Spinal cord (tissue), 10 donors: Measurements from ENCODE around the gene DUSP7. TPM values are rescaled to one million over a fixed set of nuclear protein-coding genes. Genes with fewer than 3 reads are reported as not detected.

Source experiments
- DNase-seq, 6 donors: peaks; one replicate each; pipeline versions ENCODE4 v3.0.0 to v3.0.0-alpha.2; 2013 to 2015; ENCODE audit warnings: low spot score in 6 of 6, low read depth in 4 of 6
- H3K27ac ChIP-seq: one replicate; pipeline ENCODE4 v1.5.1; 2013; ENCODE audit warnings: low read depth, low read length, control low read depth
- H3K27me3 ChIP-seq: one replicate; pipeline ENCODE4 v1.6.1; 2013; ENCODE audit warnings: low read length; ENCODE audit not compliant: control insufficient read depth, insufficient read depth
- H3K36me3 ChIP-seq: one replicate; pipeline ENCODE4 v1.6.1; 2013; ENCODE audit warnings: low read length; ENCODE audit not compliant: control insufficient read depth, insufficient read depth
- H3K4me1 ChIP-seq: one replicate; pipeline ENCODE4 v1.6.1; 2013; ENCODE audit warnings: low read length; ENCODE audit not compliant: control insufficient read depth, insufficient read depth
- H3K4me3 ChIP-seq: one replicate; pipeline ENCODE4 v1.5.1; 2013; ENCODE audit warnings: low read depth, low read length, control low read depth
- H3K9me3 ChIP-seq: one replicate; pipeline ENCODE4 v1.6.1; 2013; ENCODE audit warnings: low read length; ENCODE audit not compliant: control insufficient read depth, insufficient read depth
- WGBS: methylation state at CpG from one replicate; pipeline ENCODE4 v1.1.5; 2013; ENCODE audit warnings: missing lambda C conversion rate; ENCODE audit not compliant: insufficient coverage; 5-methylcytosine and 5-hydroxymethylcytosine counted together
- polyA plus RNA-seq, 2 donors: library from polyadenylated mRNA; unstranded; fragments of 120-200 nt; gene quantifications; one replicate each; pipeline ENCODE4 v1.2.1, GENCODE V29; 2013; ENCODE audit not compliant: insufficient read length in 2 of 2
- total RNA-seq, 2 donors: library from RNA; depleted of rRNA in 1 of 2; stranded (reverse); fragments of 120-200 nt in 1 of 2; fragments of >200 nt in 1 of 2; gene quantifications; one replicate each; pipeline versions ENCODE4 v1.2.3 to v1.2.4, GENCODE V29; 2013 to 2014
- donor health status: healthy.

Gene DUSP7
- total and polyA plus RNA-seq, 4 donors = 9.2 to 29.6 (median 21.1) TPM

DNA sequence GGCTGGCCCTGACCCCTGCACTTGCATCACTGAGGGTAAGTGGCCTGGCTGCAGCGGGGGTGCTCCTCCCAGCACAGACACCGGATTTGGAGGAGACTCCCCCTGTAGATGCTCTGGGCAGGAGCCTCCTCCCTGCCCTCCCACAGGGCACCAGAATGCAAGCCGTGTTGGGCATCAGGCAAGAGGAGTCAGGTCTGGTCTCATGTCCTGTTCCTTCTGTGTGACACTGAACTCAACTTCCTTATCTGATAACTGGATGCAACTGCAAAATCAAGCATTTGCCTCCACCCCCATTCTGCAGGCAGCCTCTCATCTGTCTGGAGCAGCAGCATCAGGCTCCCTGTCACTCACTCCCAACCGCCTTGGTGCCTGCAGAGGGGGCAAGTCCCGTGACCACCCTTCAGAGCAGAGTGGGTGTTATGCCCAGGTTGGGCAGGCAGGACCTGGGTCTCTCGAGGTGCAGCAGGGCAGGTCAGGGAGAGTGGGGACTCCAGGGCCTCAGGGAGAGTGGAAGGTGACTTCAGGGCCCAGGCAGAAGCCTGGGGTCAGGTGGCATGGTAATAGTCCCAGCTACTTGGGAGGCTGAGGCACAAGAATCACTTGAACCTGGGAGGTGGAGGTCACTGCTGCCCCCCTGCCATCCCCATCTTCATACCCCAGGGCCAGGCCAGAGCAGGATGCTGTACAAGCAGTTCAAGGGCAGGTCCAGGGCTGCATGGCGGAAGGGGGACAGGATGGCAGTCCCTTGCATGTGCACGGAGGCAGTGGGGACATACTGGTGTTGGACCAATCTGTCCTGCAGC lies 50.2 kb downstream of the DUSP7 start:
- 55% methylated on average over 8 of the region's 8 CpGs for WGBS
- H3K27ac ChIP-seq = no peak overlapping the region
- H3K4me1 ChIP-seq = peaks cover 57% of the 10 kb centered on the region

DNA sequence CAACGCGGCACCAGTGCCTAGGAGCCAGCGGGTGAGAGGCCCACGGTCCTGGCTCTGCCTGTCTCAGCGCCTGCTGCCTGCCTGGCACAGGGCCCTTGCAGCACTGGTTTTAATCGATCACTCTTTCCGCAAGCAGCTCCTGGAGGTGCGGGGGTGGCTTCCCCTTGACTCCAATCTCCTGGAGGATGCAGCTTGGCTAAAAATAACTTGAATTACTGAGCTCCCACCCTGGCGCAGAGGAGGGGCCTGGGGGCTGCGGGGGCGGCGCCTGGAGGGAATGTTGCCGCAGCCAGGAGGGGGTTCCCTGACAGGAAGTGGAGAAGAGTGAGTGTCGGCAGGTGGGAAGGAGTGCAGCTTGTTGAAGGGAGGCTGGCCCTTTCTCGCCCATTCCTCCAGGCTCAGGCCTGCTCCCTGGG lies 50.8 kb downstream of the DUSP7 start:
- Histone ChIP-seq H3K27me3 (no peaks in the 10 kb centered on the region), H3K36me3 (no peaks in the 10 kb centered on the region), H3K4me3 (no peak overlapping the region), H3K4me1 (peaks cover 57% of the 10 kb centered on the region), H3K9me3 (no peaks in the 10 kb centered on the region), H3K27ac (peak overlapping the region; percentile 4)
- peak in 2 of 6 donors; percentile 68 to 86 for DNase-seq
- 10% methylated on average over 15 of the region's 15 CpGs for WGBS

More for the DNA sequence above, 50.2 kb downstream of the DUSP7 start:
- no peaks in the 10 kb centered on the region for H3K9me3 ChIP-seq
- no peaks in the 10 kb centered on the region for H3K36me3 ChIP-seq
- no peak overlapping the region for H3K4me3 ChIP-seq
- no peak for DNase-seq
- no peaks in the 10 kb centered on the region for H3K27me3 ChIP-seq

DNA sequence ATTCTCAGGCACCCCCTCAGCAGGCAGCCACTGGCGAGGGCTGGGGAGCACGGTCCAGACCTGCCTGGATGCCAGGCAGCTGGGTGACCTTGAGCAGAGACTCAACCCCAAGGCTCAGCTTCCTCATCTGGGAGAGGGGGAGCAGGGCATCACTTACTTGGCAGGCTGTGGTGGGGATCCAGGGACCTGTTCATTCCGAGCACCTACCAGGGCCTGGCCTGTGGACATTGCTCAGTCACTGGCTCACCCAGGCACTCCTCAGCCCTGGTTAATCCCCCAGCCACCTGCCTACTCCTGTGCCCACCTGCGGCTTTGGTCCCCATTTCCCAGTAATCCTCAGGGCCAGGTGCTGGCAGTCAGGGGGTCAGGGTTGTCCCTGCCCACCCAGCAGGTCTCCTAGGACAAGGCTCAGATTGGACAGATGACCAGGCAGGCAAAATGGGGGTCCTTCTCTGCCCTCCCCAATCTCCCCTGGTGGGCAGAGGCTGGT lies 51.4 kb downstream of the DUSP7 start:
- WGBS = 79% methylated on average over 4 of the region's 4 CpGs
- Histone ChIP-seq H3K27ac (peak overlapping the region; percentile 4), H3K36me3 (no peaks in the 10 kb centered on the region), H3K9me3 (no peaks in the 10 kb centered on the region), H3K4me3 (no peak overlapping the region), H3K27me3 (no peaks in the 10 kb centered on the region), H3K4me1 (peaks cover 57% of the 10 kb centered on the region)
- no peak for DNase-seq

DNA sequence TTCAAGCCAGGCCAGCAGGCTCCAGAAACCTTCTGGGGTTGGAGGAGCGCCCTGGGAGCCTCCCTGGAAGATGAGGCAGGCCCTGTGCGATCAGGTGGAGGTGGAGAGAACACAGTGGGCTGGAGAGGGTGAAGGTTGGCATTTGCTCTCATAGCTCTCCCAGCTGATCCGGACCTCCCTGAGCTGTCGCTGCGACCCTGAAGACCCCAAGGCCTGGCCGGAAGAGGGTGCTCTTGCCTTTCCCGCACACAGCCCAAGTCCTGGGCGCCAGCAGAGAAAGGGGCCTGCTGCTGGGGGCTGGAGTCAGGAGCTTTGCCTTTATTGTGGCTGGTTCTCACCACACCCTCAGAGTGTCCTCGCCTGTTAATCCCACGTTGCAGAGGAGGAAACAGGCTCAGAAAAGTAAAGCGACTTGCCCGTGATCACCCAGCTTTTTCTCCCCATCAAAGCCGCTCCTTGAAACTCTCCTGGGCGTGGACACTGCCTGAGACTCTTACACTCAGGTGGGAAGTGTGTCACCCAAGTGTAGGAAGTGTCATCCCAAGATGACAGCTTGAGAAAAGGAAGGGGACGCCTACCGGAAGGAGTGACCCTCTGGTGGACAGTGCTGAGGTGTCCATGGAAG lies 52.1 kb downstream of the DUSP7 start:
- H3K27ac ChIP-seq = no peak overlapping the region
- H3K9me3 ChIP-seq = no peaks in the 10 kb centered on the region
- H3K27me3 ChIP-seq = no peaks in the 10 kb centered on the region
- H3K4me3 ChIP-seq = no peak overlapping the region
- 25% methylated on average over 11 of the region's 16 CpGs for WGBS
- peak in 3 of 6 donors; percentile 65 to 89 (median 87) for DNase-seq
- H3K36me3 ChIP-seq = no peaks in the 10 kb centered on the region
- peaks cover 57% of the 10 kb centered on the region for H3K4me1 ChIP-seq

DNA sequence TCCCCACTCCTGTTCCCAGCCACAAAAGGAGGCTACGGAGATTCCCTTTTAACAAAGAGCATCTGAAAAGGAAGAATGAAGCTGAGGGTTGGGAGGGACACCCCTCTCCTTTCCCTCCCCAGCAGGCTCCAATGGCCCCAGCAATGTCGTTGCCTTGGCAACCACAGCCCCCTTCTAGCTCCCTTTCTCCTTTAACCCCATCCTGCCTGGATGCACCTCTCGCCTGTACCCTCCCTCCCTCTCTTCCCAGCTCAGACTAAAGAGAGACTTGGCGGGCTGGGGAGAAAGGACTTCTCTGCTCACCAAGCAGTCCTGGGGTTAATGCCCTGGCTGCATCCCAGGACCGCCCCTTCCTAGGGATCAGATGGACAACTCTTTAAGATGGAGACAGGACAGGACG lies 53.6 kb downstream of the DUSP7 start:
- DNase-seq = peak in 2 of 6 donors; percentile 40 to 89
- no peak overlapping the region for H3K4me3 ChIP-seq
- WGBS = 83% methylated on average over 1 of the region's 6 CpGs
- no peak overlapping the region for H3K27ac ChIP-seq
- H3K27me3 ChIP-seq = no peaks in the 10 kb centered on the region
- H3K36me3 ChIP-seq = no peaks in the 10 kb centered on the region
- H3K9me3 ChIP-seq = no peaks in the 10 kb centered on the region
- H3K4me1 ChIP-seq = peaks cover 57% of the 10 kb centered on the region

DNA sequence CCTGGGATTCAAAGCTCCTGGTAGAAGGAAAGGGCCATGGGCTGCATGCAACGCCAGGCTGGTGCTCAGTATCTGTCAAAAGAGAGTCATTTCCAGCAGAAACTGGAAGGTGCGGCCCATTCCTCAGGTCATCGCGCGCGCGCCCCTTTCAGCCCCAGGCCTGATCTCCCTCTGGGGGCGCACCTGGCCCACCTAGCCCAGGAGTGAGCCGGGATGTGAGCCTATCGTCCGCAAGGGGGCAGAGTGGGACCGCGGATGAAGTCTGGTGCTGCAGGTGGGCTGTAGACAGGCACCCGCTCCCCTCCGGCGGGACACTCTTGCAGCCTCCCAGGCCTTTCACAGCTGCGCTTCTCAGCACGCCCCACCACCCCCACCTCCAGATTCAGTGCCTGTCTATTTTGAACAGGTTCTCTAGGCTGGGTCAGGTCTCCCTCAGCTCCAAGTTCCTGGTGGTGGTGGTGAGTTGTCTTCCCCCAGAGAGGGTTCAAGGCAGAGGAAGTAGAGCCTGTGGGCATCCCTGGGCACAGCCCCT lies 54.9 kb downstream of the DUSP7 start:
- DNase-seq = peak in 5 of 6 donors; percentile 68 to 96 (median 73)
- Histone ChIP-seq H3K27me3 (no peaks in the 10 kb centered on the region), H3K4me1 (peaks cover 53% of the 10 kb centered on the region), H3K36me3 (no peaks in the 10 kb centered on the region), H3K27ac (no peak overlapping the region), H3K9me3 (no peaks in the 10 kb centered on the region), H3K4me3 (no peak overlapping the region)
- 2% methylated on average over 13 of the region's 18 CpGs for WGBS

DNA sequence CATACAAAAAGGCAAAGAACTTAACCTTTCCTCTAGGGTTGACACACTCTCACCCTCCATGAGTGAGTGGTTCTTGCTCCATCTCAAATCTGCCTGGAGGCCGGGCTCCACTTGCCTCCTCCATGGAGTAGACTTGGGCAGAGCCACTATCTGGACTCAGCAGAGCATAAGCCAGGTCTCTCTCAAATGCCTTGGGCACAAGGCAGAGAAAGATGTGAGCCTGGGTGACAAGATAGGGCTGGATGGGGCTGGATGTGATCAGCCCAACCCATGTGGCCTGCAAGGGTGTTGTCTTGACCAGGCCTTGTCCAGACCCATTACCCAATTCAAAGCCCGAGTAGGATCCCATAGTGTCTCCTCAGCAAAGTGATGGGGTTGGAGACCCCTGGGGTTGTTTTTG lies 56.5 kb downstream of the DUSP7 start:
- Histone ChIP-seq H3K9me3 (no peaks in the 10 kb centered on the region), H3K36me3 (peaks cover 5% of the 10 kb centered on the region), H3K4me1 (peaks cover 49% of the 10 kb centered on the region), H3K27me3 (no peaks in the 10 kb centered on the region), H3K27ac (no peak overlapping the region), H3K4me3 (no peak overlapping the region)
- no peak for DNase-seq
- 76% methylated on average over 2 of the region's 2 CpGs for WGBS

Other genes with a start within 250 kb of the DUSP7 start
- not detected for gene IQCF2, start 195.0 kb downstream of the DUSP7 start, total RNA-seq
- not detected for gene IQCF2, start 195.0 kb downstream of the DUSP7 start, polyA plus RNA-seq
- gene IQCF5, start 181.0 kb downstream of the DUSP7 start, total RNA-seq = not detected
- gene IQCF5, start 181.0 kb downstream of the DUSP7 start, polyA plus RNA-seq = not detected
- gene IQCF1, start 153.2 kb downstream of the DUSP7 start, total RNA-seq = not detected
- under 1 TPM in 1 of 2 donors, not detected in 1; 0.39 TPM for gene IQCF1, start 153.2 kb downstream of the DUSP7 start, polyA plus RNA-seq
- gene RRP9, start 114.7 kb downstream of the DUSP7 start, total RNA-seq = 10 to 100 TPM; 10.2 to 16.8 TPM
- 10 to 100 TPM; 18.6 to 22.7 TPM for gene RRP9, start 114.7 kb downstream of the DUSP7 start, polyA plus RNA-seq
- 10 to 100 TPM in 1 of 2 donors, 1 to 10 TPM in 1; 5.9 to 13.2 TPM for gene PARP3, start 114.2 kb downstream of the DUSP7 start, total RNA-seq
- 10 to 100 TPM; 11.6 to 14.7 TPM for gene PARP3, start 114.2 kb downstream of the DUSP7 start, polyA plus RNA-seq
- 1 to 10 TPM; 1.2 to 4.6 TPM for gene GPR62, start 101.2 kb downstream of the DUSP7 start, total RNA-seq
- 1 to 10 TPM; 2.5 to 2.9 TPM for gene GPR62, start 101.2 kb downstream of the DUSP7 start, polyA plus RNA-seq
- gene PCBP4, start 89.1 kb downstream of the DUSP7 start, total RNA-seq = 10 to 100 TPM; 53.5 to 98.8 TPM
- 100 to 1,000 TPM; 218 to 271 TPM for gene PCBP4, start 89.1 kb downstream of the DUSP7 start, polyA plus RNA-seq
- gene ABHD14B, start 82.5 kb downstream of the DUSP7 start, total RNA-seq = 10 to 100 TPM in 1 of 2 donors, 1 to 10 TPM in 1; 5.9 to 24.0 TPM
- 10 to 100 TPM; 13.5 to 21.3 TPM for gene ABHD14B, start 82.5 kb downstream of the DUSP7 start, polyA plus RNA-seq
- gene ABHD14A, start 81.5 kb downstream of the DUSP7 start, total RNA-seq = 10 to 100 TPM; 20.5 to 55.1 TPM
- 10 to 100 TPM; 61.1 to 66.6 TPM for gene ABHD14A, start 81.5 kb downstream of the DUSP7 start, polyA plus RNA-seq
- 10 to 100 TPM in 1 of 2 donors, 1 to 10 TPM in 1; 3.8 to 29.8 TPM for gene ACY1, start 73.0 kb downstream of the DUSP7 start, total RNA-seq
- 10 to 100 TPM; 22.2 to 26.6 TPM for gene ACY1, start 73.0 kb downstream of the DUSP7 start, polyA plus RNA-seq
- gene RPL29, start 60.7 kb downstream of the DUSP7 start, total RNA-seq = 1,000 to 10,000 TPM in 1 of 2 donors, 100 to 1,000 TPM in 1; 425 to 1,251 TPM
- gene RPL29, start 60.7 kb downstream of the DUSP7 start, polyA plus RNA-seq = 1,000 to 10,000 TPM; 1,191 to 1,243 TPM
- gene POC1A, start 97.9 kb upstream of the DUSP7 start, total RNA-seq = 1 to 10 TPM; 3.9 to 5.0 TPM
- 1 to 10 TPM; 7.5 to 8.5 TPM for gene POC1A, start 97.9 kb upstream of the DUSP7 start, polyA plus RNA-seq
- gene ALAS1, start 141.6 kb upstream of the DUSP7 start, total RNA-seq = 10 to 100 TPM; 39.6 to 48.9 TPM
- gene ALAS1, start 141.6 kb upstream of the DUSP7 start, polyA plus RNA-seq = 10 to 100 TPM; 56.4 to 57.5 TPM
- under 1 TPM in 1 of 2 donors, not detected in 1; 0.11 TPM for gene TLR9, start 169.1 kb upstream of the DUSP7 start, total RNA-seq
- under 1 TPM in 1 of 2 donors, not detected in 1; 0.41 TPM for gene TLR9, start 169.1 kb upstream of the DUSP7 start, polyA plus RNA-seq
- gene TWF2, start 182.6 kb upstream of the DUSP7 start, total RNA-seq = 10 to 100 TPM; 20.8 to 26.4 TPM
- gene TWF2, start 182.6 kb upstream of the DUSP7 start, polyA plus RNA-seq = 10 to 100 TPM; 35.4 to 36.3 TPM
- 10 to 100 TPM in 1 of 2 donors, 1 to 10 TPM in 1; 7.9 to 21.0 TPM for gene PPM1M, start 189.2 kb upstream of the DUSP7 start, total RNA-seq
- gene PPM1M, start 189.2 kb upstream of the DUSP7 start, polyA plus RNA-seq = 10 to 100 TPM; 18.2 to 21.7 TPM
- gene WDR82, start 222.1 kb upstream of the DUSP7 start, total RNA-seq = 100 to 1,000 TPM in 1 of 2 donors, 10 to 100 TPM in 1; 77.1 to 123 TPM
- gene WDR82, start 222.1 kb upstream of the DUSP7 start, polyA plus RNA-seq = 100 to 1,000 TPM; 144 to 159 TPM
- gene GLYCTK, start 231.3 kb upstream of the DUSP7 start, total RNA-seq = 1 to 10 TPM; 3.6 to 6.5 TPM
- gene GLYCTK, start 231.3 kb upstream of the DUSP7 start, polyA plus RNA-seq = 10 to 100 TPM; 11.6 to 20.1 TPM